ENCODE results near the gene TRAK2.

- TF ChIP-seq POLR2A (IDR thresholded peaks at IDR 0.05) (no peak), CTCF (IDR thresholded peaks at IDR 0.05) (no peak), EP300 (IDR thresholded peaks at IDR 0.05; ENCODE audit: low read depth) (no peak), POLR2AphosphoS5 (IDR thresholded peaks at IDR 0.05) (no peak)
Observed at GRCh38 chr2:201452922-201453643, 1.8 kb upstream of the TRAK2 start.
